Measurements from ENCODE around the gene EPG5. TPM values are rescaled to one million over a fixed set of nuclear protein-coding genes. Genes with fewer than 3 reads are reported as not detected.

EPG5 gene
- total and polyA plus RNA-seq, 10 of the 15 experiments (the other 5 are each of a cell fraction or from before 2014, with no cell fraction given) = 1.9 to 27.7 (median 9.0) TPM

DNA sequence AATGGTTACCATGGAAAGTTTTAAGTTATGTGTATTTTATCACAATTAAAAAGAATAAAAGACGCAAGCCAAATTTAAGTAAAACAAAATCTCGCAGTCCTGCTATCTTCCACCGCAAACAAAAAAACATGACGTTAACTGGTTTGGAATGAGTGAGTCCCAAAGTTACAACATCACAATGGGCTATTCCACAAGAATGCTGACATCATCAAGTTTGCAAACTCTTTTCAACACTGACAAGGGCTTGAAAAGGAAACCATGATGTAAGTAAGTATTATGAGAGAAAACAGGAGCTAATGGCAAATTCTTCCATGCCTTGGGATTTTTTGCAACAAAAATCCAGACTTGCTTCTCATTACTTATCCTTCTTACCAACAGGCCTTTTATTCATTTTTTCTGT lies 110.6 kb downstream of the EPG5 start (continued):
- TF ChIP-seq NR2C1 (IDR thresholded peaks at IDR 0.05) (no peak), LARP7 (IDR thresholded peaks at IDR 0.05) (no peak), JUNB (IDR thresholded peaks at IDR 0.05) (no peak), ETV6 (conservative IDR thresholded peaks at IDR 0.05 in 1 of 2, IDR thresholded peaks at IDR 0.05 in 1 of 2; ENCODE audit: borderline replicate concordance in 1 of 2, low read depth in 1 of 2) (no peak), CBX3 (IDR thresholded peaks at IDR 0.05; ENCODE audit: borderline replicate concordance, low read depth) (no peak), RBBP5 (conservative IDR thresholded peaks at IDR 0.05) (no peak), ZNF274 (IDR thresholded peaks at IDR 0.05; ENCODE audit: insufficient read depth, insufficient read length) (no peak), CHD1 (IDR thresholded peaks at IDR 0.05; ENCODE audit: low read depth, low read length) (no peak)
- TF ChIP-seq, protein P1, sequence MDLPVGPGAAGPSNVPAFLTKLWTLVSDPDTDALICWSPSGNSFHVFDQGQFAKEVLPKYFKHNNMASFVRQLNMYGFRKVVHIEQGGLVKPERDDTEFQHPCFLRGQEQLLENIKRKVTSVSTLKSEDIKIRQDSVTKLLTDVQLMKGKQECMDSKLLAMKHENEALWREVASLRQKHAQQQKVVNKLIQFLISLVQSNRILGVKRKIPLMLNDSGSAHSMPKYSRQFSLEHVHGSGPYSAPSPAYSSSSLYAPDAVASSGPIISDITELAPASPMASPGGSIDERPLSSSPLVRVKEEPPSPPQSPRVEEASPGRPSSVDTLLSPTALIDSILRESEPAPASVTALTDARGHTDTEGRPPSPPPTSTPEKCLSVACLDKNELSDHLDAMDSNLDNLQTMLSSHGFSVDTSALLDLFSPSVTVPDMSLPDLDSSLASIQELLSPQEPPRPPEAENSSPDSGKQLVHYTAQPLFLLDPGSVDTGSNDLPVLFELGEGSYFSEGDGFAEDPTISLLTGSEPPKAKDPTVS (IDR thresholded peaks at IDR 0.05; ENCODE audit: low read depth, low read length) = no peak

DNA sequence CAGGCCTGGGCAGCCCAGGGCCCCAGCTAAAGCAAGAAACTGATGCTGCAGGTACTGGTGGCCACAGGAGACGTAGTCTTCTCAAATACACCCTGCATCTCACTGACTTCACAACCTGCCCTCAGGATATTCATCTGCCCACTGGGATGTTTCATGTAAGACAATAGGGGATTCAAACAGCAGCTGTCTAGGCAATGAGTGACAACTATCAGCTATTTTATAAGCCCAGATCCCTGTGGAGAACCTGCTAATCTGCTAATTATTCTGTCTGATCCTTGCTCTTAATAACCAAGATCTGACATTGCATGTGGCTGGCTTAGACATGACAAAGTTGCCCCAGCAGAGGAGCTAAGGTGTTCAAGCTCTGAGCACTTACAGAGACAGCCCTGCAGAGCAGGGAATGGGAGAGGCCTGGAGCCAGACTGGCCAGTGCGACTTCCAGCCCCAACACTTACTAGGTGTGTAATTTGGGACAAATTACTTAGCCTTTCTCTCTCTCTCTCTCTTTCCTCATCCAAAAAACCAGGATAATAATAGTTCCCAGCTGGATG lies 113.0 kb downstream of the EPG5 start:
- peaks cover 0 to 15% of the 10 kb centered on the region in 2 experiments for H3K36me3 ChIP-seq (ENCODE audit: control insufficient read depth in 2 of 2, insufficient read depth in 2 of 2, low read length in 1 of 2)
- POLR2A ChIA-PET = no interaction called here

More for the DNA sequence above, 113.0 kb downstream of the EPG5 start:
- 100% methylated on average over 2 of the region's 2 CpGs for WGBS (ENCODE audit: insufficient coverage, insufficient replicate concordance, low lambda C conversion rate, missing lambda C conversion rate)
- intact Hi-C loops (cut with micrococcal nuclease; ENCODE audit: unreplicated experiment) = no loop called here
- TF ChIP-seq PML (IDR thresholded peaks at IDR 0.05; ENCODE audit: low read length) = no peak
- no peak for TF ChIP-seq ASH2L (IDR thresholded peaks at IDR 0.05; ENCODE audit: borderline replicate concordance, low read depth)
- TF ChIP-seq STAT1 (conservative IDR thresholded peaks at IDR 0.05) = no peak
- TF ChIP-seq CHD1 (IDR thresholded peaks at IDR 0.05; ENCODE audit: low read depth, low read length) = no peak
- TF ChIP-seq SMAD1 (IDR thresholded peaks at IDR 0.05; ENCODE audit: low read depth, partially characterized antibody) = no peak
- no peak for TF ChIP-seq MYC (IDR thresholded peaks at IDR 0.05; ENCODE audit: insufficient read depth, insufficient read length, insufficient replicate concordance, low read length, severe bottlenecking)
- no peak for TF ChIP-seq YY1 (IDR thresholded peaks at IDR 0.05; ENCODE audit: low read depth, low read length)
- no peak for TF ChIP-seq ZSCAN29 (IDR thresholded peaks at IDR 0.05)
- no peak for TF ChIP-seq MTA3 (IDR thresholded peaks at IDR 0.05; ENCODE audit: borderline replicate concordance, low read length)
- H3K27ac ChIP-seq (ENCODE audit: control insufficient read depth, insufficient read depth) = no peak overlapping the region
- CTCF ChIA-PET = interaction anchor here (1.2 to 2.6 kb wide), 2 partner anchors 25 to 220 kb away, joined by 4 to 15 read pairs; no protein-coding TSS in a partner anchor
- H2AFZ ChIP-seq (ENCODE audit: control insufficient read depth, low read depth, low read length) = no peak overlapping the region
- H3K27me3 ChIP-seq (replicated peaks in 1 of 2; ENCODE audit: control insufficient read depth in 2 of 2, insufficient read depth in 2 of 2, low read length in 1 of 2) = no peaks in the 10 kb centered on the region
- no peak overlapping the region for H3K4me3 ChIP-seq
- SMC1A ChIA-PET (ENCODE audit: uncharacterized antibody, unreplicated experiment) = interaction anchor here (0.9 to 1.5 kb wide), 2 partner anchors 8 to 19 kb away, joined by 3 to 4 read pairs; no protein-coding TSS in a partner anchor
- in situ Hi-C loops (cut with MboI) = no loop called here
- ATAC-seq = no peak
- H3K4me1 ChIP-seq (ENCODE audit: control insufficient read depth, insufficient read depth, low read length) = peaks cover 5% of the 10 kb centered on the region; the same call in 1 of the 2 replicates
- H3K79me2 ChIP-seq (ENCODE audit: control insufficient read depth, insufficient read depth, low read length) = no peaks in the 10 kb centered on the region
- H3K9me3 ChIP-seq (replicated peaks; ENCODE audit: control insufficient read depth, insufficient read depth, low read length) = no peaks in the 10 kb centered on the region
- no TSS peak for BruUV-seq (replicated peaks)
- RAD21 ChIA-PET (ENCODE audit: unreplicated experiment) = interaction anchor here (0.6 to 1.2 kb wide), 2 partner anchors 26 to 189 kb away, joined by 4 read pairs; no protein-coding TSS in a partner anchor
- no peak overlapping the region for H3K4me2 ChIP-seq (ENCODE audit: control insufficient read depth, insufficient read depth)
- no peak for DNase-seq (ENCODE audit: low read depth, low spot score)
- FAIRE-seq = no peak
- H4K20me1 ChIP-seq (ENCODE audit: control insufficient read depth, insufficient read depth) = no peaks in the 10 kb centered on the region
- no peak overlapping the region for H3K9ac ChIP-seq (ENCODE audit: control insufficient read depth, insufficient read depth, low read length)
